GM19452 (cell line): ENCODE data around the gene CAPN3.
"Not testable (repeated sequence)": the region's sequence is repeated elsewhere in the genome, so short reads cannot be mapped to it uniquely, and the experiment has no call there.

Experiments used
- ATAC-seq: cut with Tn5 transposase; IDR thresholded peaks from one replicate; pipeline ENCODE4 v1.9.1; 2021; ENCODE audit not compliant: unreplicated experiment

CAPN3 gene

DNA sequence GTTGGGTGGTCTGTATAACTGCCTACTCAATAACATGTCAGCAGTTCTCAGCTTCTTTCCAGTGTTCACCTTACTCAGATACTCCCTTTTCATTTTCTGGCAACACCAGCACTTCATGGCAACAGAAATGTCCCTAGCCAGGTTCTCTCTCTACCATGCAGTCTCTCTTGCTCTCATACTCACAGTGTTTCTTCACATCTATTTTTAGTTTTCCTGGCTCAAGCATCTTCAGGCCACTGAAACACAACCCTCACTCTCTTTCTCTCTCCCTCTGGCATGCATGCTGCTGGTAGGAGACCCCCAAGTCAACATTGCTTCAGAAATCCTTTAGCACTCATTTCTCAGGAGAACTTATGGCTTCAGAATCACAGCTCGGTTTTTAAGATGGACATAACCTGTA is at the start of gene CAPN3:
CAPN3 (plus strand) TSS at position 253 of the 400 bp plus-strand sequence. CDS start 305 bp downstream, outside the sequence.
- ATAC-seq: no peak

GRCh38 chr15:42313463-42313862 is 45.8 kb upstream of the CAPN3 start:
- no peak for ATAC-seq

DNA sequence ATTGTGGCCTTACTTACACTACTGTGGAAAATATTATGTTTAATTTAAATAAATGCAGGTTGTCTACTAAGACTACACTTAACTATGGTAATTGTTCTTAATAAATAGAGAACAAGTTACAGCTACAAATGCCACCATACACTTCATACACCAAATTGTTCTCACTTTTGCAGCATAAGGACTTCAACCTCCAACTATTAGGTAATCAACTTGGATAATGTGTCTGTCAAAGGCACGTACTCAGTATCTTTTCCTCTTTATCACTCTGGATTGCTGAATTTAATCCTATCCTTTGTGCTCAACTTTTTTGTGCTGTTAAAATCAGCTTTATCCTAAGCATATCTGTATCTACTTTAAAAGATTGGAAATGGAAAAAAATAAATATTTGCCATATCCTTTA is 44.5 kb upstream of the CAPN3 start:
- no peak for ATAC-seq

DNA sequence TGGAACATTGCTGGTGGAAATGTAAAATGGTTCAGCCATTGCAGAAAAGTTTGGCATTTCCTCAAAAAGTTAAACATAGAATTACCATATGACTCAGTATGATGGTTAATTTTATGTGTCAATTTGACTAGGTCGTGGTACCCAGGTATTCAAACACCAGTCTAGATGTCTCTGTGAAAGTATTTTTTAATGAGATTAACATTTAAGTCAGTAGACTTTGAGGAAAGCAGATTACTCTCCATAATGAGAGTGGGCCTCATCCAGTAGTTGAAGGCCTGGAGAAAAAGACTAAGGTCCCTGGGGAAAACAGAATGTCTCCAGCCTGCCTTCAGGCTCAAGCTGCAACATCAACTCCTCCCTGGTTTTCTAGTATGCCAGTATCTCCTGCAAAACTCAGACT is 43.8 kb upstream of the CAPN3 start:
- no peak for ATAC-seq

- not testable (repeated sequence) for ATAC-seq
Observed at GRCh38 chr15:42316282-42316805, 43.0 kb upstream of the CAPN3 start.

DNA sequence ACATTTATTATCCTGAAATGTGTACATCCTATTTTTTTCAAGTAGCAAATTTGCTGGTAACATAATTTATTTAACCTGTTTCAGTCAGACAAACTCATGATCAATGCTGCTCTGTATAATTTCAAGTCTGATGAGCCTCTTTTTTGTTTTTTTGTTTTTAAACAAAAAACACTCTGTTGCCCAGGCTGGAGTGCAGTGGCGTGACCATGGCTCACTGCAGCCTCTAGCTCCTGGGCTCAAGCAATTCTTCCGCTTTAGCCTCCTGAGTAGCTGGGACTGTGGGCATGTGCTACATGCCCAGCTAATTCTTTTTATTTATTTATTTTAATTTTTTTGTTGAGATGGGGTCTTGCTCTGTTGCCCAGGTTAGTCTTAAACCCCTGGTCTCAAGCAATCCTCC is 40.1 kb upstream of the CAPN3 start:
- no peak for ATAC-seq

DNA sequence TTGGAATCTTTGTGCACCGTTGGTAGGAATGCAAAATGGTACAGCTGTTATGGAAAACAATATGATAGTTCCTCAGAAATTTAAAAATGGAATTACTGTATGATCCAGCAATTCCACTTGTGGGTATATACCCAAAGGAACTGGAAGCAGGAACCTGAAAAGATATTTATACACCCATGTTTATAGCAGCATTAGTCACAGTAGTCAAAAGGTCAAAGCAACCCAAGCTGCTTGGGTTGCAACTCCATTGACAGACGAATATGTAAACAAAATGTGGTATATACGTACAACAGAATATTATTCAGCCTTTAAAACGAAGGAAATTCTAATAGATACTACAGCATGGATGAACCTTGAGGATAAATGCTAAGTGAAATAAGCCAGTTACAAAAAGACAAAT is 35.0 kb upstream of the CAPN3 start:
- no peak for ATAC-seq

GRCh38 chr15:42329161-42329560 is 30.1 kb upstream of the CAPN3 start:
- no peak for ATAC-seq

GRCh38 chr15:42329992-42330391 is 29.3 kb upstream of the CAPN3 start:
- ATAC-seq: no peak

GRCh38 chr15:42331235-42331634 is 28.1 kb upstream of the CAPN3 start:
- ATAC-seq: no peak

GRCh38 chr15:42332331-42332730 is 27.0 kb upstream of the CAPN3 start:
- no peak for ATAC-seq

DNA sequence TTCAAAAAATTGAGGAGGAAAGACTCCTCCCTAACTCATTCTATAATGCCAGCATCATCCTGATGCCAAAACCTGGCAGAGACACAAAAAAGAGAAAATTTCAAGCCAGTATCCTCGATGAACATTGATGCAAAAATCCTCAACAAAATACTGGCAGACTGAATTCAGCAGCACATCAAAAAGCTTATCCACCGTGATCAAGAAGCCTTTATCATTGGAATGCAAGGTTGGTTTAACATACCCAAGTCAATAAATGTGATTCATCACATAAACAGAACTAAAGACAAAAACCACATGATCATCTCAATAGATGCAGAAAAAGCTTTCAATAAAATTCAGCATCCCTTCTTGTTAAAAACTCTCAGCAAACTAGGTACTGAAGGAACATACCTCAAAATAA is 24.2 kb upstream of the CAPN3 start:
- no peak for ATAC-seq

- ATAC-seq: not testable (repeated sequence)
Observed at GRCh38 chr15:42336650-42337049, 22.7 kb upstream of the CAPN3 start.

GRCh38 chr15:42337104-42337503 is 22.2 kb upstream of the CAPN3 start:
- not testable (repeated sequence) for ATAC-seq

DNA sequence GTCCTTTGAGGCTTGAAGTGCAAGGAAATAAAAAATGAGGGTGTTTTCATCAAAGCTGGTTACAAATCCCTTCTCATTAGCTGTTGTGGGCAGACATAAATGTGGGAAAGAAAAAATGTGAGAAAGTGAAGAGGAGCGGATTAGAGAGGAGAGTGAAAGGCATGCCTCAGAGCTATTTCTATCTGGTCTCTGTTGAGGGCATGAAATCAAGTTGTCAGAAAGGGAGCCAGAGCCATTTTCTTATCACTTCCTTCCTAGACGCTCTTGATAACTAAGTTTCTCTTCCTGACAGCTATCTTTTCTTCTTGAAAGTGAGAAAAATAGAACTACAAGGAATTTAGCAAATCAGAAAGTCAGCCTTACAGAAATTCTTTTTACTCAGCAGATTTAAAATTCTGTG is 20.8 kb upstream of the CAPN3 start:
- ATAC-seq: no peak

DNA sequence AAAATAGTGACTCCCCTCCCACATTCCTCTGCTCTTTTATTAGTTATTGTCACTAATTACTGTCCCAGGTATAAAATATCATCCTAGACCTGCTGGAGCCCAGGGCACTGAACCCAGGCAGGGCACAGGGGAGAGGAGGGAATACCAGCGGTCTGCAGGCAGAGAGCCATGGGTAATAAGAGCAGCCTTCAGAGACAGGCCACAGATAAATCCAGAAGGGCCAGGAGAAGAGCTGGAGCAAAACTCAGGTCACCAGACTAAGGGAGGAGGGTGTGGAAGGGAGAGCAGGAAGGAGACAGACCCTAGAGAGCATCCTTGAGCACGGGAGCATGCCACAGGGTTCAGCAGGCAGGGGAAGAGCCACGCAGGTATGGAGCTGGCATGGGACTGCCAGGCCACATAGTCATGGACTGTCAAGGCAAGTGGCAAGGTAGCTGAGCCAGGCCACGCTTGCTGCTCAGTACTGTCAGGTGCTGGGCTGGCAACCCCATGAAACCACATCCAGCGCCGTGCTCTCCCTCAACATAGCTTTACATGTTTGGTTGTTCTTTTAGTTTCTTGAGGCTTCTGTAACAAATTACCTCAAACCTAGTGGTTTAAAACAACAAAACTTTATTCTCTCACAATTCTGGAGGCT is 15.6 kb upstream of the CAPN3 start:
- no peak for ATAC-seq

- ATAC-seq: no peak
Observed at GRCh38 chr15:42344763-42345162, 14.5 kb upstream of the CAPN3 start.

DNA sequence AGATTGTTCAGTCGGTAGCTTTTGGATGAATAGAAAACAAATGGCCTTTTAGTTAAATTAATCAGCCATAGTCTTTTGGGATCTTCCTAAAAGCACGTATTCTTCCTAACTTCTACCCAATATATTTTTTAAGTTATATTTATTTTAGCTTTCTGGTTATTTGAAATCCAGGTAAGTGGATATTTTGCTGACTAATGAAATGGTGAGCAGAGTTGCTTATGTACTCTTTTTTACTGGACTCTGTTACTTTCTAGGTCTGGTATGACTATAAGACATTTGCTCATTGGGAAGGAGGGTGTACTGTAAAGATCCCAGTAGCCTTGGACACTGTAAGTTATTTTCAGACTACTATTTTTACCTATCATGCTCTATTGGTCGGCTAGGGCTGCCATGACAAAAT is 13.8 kb upstream of the CAPN3 start:
- no peak for ATAC-seq

DNA sequence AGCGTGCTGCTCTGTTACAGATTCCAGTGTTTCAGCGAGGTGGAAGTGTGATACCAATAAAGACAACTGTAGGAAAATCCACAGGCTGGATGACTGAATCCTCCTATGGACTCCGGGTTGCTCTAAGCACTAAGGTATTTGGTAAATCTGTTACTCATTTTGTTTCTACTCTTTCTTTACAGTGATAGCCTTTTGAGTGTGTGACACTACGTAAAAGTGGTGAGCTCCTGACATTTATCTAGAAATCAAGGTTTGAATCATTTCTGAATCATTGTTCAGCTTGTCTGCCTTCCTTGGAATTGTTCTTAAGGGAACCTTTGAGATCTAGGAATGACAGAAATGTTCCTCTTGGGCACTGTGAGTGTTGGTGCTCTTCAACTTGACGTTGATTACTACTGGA is 11.2 kb upstream of the CAPN3 start:
- ATAC-seq: no peak

DNA sequence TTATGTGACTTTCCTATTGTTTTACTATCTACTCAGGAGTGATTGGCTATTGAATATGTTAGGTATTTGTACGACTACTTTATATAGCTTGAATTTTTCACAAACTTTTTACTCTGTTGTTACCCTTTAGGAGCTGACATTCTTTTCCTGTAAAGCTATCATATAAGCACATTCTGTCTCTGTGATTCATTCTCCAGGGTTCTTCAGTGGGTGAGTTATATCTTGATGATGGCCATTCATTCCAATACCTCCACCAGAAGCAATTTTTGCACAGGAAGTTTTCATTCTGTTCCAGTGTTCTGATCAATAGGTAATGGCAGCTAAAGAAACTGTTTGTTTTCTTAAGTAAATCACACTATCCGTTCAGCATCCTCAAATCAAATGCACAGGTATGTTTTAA is 10.1 kb upstream of the CAPN3 start:
- ATAC-seq: no peak

DNA sequence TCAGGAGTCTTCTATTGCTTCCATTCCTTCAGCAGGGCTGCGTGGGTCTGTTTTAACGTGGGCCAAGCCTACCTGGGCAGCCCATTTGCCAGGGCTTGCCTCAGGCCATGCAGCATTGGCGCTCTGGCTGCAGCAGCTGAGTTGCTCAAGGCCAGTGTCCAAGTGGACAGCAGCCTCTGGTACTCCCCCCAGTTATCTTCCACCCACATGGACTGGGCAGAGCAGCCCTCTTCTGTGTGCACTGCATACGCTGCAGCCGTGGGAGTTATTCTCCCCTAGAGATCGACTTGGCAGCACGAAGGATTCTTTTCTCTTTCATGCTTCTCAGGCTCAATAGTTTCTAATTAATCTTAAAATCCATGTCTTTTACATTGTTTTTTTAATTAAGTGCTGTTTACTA is 6.9 kb upstream of the CAPN3 start:
- no peak for ATAC-seq

- no peak for ATAC-seq
Observed at GRCh38 chr15:42353061-42353460, 6.2 kb upstream of the CAPN3 start.

DNA sequence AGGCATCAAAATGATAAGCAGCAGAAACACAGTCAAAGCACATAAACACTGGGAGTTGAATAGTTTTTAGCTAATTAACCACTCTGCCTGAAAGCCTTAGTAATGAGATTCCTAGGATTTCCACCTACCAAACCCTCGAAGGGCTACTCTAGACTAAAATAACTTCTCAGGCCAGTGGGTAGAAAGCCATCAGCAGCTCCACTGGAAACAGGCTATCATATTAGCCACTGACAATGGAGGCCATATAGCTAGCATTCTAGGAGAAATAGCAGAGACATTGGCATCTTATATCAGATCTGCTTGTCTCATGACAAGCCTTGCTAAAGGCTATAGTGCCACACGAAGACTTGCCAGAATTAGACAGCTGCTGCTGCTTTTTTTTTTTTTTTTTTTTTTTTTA is 4.5 kb upstream of the CAPN3 start:
- no peak for ATAC-seq
